Hematopoietic multipotent progenitor cell treated with erythropoietin and hydrocortisone succinate and interleukin-3 and kit ligand, for 17 days (in vitro differentiated cells): ENCODE results near the gene VMO1.

Experiments
- DNase-seq: peaks from one replicate; pipeline ENCODE4 v3.0.0-alpha.2; 2015; ENCODE audit warnings: low spot score

Gene VMO1

DNA sequence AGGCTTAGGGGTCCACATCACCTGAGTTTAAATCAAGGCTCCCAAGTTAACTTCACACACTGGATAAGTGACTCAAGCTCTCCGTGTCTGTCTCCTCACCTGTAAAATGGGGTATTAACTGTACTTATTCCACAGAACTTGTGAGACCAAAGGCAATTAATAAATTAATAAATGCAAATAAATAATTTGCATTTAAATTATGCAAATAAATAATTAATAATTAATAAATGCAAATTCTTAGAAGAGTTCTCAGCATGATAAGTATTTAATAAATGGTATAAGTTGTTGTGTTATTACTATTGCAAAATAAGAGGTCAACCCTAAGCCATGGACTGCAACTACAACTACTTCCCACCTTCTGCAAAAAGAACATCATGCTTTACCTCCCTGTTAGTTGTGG lies 32.8 kb downstream of the VMO1 start:
- no peak for DNase-seq

DNA sequence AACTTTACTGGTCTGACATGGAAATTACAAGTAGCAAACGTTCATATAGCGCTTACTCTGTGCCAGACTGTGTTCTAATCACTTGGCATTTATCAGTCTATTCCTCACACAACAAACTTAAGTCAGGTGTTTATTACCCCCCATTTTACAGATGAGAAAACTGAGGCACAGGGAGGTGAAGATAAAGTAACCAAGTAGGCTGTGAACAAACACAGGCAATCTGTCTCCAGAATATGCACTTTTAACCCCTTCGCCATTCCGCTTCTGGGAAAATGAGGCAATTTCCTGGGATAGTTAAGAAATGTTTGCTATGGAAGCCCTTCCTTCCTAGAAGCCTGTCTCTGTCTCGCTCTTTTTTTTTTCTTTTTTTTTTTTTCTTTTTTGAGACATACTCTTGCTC lies 34.2 kb downstream of the VMO1 start:
- DNase-seq = no peak

DNA sequence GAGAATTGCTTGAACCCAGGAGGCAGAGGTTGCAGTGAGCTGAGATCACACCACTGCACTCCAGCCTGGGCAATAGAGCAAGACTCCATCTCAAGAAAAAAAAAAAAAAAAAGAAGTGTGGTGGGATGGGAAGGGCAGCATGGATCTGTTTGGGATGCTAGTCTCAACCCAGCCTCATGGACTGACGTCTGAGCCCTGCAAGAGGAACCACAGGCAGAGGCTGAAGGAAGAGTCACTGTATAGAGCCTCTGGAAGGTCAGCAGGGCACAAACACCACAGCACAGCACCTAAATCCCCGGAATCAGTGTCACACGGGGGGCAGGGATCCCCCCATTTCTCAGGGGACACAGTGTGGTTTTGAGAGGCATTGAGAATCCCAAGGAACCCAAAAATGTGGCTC lies 35.6 kb downstream of the VMO1 start:
- DNase-seq = no peak

DNA sequence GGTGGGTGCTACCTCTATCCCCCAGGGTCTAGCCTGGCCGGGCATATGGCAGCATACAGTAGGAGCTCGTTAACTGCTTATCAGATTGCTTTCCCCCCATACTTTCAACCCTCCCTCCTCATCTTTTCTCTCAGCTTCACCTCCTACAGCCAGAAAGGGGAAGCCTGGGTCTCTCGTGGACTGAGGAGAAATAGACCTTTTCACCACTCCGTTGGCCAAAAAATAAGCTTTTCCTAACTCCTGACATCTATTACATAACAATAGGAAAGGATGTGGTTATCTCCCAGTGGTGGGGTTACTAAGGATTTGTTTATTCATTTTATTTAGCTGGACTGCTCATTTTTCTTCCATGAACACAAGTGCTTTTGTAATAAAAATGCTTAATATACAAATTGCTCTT lies 37.5 kb downstream of the VMO1 start:
- no peak for DNase-seq

DNA sequence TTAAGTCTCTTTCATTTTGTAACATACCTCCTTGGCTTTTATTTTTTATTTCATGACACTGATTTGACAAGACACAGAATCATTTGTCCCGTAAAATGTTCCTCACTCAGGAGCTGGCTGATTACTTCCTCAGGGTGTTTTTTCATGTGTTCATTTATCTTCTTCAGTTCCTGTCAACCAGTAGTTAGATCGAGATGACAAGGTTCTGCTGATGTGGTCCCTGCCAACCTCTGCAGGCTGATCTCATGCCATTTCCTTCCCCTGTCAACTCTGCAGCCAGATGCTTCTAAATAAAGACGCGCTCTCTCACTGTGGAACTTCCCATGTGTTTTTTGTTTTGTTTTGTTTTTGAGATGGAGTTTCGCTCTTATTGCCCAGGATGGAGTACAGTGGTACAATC lies 38.3 kb downstream of the VMO1 start:
- DNase-seq = no peak

DNA sequence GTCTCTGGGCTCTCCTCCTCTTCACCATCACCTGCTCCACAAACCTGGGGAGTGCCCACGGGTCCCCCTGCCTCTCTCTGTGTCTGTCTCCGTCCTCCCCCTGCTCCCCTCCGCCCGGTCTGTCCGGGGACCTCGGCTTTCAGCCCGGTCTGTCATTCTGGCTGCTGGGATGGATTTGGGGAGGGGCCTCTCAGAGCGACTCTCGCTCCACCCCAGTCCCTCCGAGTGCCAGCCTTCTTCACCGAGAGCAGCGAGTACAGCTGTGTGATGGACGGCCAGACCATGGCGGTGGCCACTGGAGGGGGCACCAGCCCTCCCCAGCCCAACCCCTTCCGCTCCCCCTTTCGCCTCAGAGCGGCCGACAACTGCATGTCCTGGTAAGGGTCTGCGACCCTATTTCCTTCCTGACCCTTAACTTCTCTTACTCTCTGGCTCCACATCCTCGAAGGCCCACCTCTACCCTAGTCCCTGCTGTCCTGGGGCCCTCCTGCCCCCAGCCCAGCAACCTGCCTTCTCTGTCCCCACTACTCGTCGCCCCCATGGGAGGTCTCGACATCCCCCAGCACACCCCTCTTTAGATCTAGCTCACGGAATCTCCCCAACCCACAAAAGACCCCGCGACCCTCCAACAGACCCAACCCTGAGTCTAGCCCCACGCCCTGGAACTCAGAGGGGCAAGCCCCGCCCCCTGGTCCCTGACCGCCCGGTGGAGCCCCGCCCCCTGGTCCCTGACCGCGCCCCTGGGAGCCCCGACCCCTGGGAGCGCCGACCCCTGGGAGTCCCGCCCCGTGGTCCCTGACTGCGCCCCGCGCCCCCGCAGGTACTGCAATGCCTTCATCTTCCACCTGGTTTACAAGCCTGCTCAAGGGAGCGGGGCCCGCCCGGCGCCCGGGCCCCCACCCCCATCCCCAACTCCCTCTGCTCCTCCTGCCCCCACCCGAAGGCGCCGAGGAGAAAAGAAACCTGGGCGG lies 40.9 kb downstream of the VMO1 start:
- no peak for DNase-seq

DNA sequence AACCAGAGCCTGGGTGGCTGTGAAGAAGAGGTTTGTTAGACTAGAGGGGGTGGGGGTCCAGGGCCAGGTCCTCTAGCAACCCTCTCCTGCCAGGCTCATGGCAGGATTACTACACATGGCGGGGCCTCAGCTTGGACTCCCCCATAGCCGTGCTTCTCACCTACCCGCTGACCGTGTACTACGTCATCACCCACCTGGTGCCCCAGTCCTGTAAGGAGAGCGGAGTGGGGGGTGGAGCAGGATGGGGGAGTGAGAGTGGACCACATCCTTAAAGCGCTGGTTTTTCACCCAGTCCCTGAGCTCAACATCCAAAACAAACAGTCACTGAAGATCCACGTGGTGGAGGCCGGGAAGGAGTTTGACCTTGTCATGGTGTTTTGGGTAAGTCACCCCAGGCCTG lies 42.3 kb downstream of the VMO1 start:
- DNase-seq = no peak

DNA sequence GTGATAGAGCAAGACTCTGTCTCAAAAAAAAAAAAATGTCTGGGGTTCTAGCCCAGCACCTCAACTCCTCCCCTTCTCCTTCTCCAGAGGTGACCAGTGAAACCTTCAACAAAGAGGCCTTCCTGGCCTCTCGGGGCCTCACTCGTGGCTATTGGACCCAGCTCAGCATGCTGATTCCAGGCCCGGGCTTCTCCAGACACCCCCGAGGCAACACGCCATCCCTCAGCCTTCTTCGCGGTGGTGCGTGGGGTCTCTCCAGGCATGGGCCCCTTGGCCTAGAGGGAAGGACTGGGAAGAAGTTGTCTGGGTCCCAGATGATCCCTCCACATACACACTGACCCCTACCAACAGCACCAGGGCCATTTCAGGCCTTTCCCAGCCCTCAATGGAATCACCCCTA lies 42.9 kb downstream of the VMO1 start:
- DNase-seq = no peak

DNA sequence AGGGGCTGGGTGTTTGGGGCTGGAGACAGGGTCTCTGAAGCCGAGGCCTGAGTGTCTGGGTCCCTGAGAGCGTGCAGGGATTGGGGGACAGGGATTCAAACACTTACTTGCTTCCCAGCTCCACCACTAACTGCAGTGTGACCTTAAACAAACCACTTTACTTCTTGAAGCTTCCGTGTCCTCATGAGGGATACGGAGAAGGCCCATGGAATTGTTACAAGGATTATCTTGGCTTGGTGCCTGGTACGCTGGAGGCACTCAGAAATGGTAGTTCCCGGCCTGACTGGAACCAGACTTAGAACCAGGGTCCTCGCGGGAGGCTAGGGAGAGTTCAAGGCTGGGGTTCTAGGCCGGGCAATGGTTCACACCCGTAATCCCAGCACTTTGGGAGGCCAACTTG lies 43.5 kb downstream of the VMO1 start:
- DNase-seq = no peak

DNA sequence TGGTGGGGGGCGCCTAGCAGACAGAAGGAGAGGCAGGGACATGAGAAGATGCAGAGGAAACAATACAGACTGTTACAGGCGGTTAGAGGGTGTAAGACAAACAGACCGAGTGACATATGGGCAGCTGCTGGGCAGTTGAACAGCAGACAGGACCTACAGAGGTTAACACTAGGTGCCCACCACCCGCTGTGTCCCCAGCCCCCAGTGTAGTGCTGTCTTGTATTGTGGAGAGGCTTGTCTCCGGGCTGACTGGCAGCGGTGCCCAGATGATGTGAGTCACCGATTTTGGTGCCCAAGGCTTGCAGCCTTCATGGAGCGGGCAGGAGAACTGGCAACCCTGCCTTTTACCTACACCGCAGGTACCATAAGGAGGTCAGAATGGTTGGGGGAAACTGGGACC lies 44.0 kb downstream of the VMO1 start:
- DNase-seq = no peak

DNA sequence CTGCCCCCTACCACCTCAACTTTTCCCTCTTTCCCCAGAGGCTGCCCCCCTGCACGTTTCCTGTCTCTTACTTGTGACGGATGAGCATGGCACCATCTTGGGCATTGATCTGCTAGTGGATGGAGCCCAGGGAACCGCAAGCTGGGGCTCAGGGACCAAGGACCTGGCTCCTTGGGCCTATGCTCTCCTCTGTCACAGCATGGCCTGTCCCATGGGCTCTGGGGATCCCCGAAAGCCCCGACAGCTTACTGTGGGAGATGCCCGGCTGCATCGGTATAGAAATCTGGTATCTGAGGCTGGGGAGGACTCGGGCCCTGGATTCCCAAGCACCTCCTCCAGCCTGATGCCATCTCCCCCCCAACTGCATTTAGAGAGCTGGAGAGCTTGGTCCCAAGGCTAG lies 44.6 kb downstream of the VMO1 start:
- no peak for DNase-seq

DNA sequence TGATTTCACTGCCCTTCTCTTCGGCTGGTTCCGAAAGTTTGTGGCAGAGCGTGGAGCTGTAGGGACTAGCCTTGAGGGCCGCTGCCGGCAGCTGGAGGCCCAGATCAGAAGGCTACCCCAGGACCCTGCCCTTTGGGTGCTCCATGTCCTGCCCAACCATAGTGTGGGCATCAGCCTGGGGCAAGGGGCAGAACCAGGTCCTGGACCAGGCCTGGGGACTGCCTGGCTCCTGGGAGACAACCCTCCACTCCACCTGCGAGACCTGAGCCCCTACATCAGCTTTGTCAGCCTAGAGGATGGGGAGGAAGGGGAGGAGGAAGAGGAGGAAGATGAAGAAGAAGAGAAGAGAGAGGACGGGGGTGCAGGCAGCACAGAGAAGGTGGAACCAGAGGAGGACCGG lies 45.6 kb downstream of the VMO1 start:
- DNase-seq = no peak

DNA sequence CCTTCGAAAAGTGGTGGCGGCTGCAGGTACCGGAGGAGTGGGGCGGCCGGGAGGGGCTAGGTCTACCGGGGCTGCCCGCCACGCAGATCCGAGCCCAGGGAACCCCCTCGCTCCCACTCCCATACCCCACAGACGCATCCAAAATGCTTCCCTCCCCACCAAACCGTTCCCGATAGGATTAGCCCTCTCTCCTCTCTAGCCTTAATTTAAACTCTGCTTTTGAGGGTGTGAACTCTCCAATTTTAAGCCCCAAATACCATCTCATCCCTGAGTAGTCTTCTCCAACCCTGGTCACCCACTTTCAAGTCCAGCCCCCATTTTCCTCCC lies 46.2 kb downstream of the VMO1 start:
- no peak for DNase-seq

DNA sequence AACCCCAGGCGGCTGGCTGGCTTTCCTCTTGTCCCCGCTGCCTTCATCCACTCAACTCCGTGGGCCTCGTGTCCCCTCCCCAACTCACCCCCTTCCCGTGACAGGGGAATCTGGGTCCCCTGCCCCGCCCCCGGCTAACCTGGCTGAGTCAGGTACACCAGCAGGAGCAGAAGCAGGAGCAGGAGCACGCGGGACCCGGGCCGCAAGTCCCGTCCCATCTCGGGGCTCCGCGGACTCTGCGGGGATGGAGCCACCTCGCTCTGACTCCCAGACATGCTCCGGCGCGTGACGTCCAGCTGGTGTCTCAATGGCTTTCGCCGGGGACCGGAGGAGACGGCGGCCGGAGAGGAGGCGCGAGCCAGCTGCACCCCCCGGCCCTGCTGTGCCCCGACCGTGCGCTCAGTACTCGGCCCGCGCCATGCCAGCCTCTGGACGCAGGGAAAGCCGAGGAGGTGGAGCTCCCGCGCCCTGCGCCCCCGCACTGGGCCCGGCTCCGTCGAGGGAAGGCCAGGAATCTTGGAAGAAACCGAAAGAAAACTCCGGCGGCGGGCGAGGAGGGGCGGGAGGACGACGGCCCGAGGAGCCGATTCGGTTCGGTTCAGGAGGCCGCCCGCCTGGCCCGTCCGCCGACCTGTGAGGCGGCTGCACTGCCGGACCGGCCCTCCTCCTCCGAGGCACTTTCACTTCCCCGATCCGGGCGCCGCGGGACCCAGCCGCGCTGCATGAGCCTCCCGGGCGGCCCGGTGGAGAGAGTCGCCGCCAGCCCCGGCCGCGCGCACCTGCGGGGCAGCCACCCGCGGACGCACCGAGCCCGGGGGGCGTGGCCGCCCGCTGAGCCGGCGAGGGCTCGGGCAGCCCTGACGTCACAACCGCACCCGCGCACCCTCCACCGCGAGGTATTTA lies 46.8 kb downstream of the VMO1 start, which contains the start of the genes CXCL16 and ZMYND15:
CXCL16 (minus strand) TSS at position 807 of the 903 bp plus-strand sequence; CDS start at position 218, 589 bp downstream.
ZMYND15 (plus strand) TSS at position 712 of the 903 bp plus-strand sequence. CDS start 716 bp downstream, outside the sequence.
- peak; percentile 61 for DNase-seq

DNA sequence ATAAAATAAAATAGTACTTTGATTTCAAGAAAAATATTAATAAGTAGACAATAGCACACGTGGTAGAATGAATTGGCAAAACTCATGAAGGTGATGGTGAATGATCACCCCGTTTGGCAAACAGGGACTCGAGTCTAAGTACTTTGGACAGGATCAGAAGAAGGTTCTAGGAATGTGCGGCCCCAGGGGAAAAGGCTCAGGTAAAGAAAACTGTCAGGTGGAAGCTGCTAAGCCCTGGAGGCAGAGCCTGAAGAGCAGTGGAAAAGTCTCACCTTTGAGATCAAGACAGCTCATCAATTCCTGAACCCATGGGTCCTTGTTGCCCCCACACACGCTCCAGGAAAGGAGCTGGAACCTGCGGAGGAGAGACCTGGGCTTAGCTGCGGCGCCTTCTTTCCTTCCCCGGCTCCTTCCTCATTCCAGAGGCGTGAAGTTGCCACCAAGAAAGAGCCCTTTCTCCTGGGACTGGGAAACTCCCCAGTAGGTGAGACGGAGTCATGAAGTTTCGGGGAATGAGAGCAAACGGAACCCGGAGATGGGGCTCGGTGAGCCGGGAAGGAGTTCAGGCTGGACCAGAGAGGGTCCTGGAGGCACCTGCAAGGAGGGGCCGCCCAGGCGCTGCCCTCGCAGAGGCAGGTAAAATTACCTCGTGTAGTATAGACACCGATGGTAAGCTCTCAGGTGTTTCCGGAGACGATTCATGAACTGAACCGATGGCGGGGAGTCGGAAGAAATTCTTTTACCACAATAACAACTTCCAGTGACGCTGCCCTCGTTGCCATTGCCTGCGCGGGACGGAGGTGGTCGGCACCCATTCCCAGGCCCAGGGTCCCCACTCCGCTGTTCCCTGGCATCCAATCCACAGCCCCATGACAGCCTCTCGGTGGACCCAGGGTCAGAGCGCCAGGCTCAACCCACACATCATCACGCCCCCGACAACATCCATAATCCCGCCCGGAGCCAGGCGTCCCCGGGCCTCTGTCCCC lies 47.7 kb downstream of the VMO1 start:
- no peak for DNase-seq

DNA sequence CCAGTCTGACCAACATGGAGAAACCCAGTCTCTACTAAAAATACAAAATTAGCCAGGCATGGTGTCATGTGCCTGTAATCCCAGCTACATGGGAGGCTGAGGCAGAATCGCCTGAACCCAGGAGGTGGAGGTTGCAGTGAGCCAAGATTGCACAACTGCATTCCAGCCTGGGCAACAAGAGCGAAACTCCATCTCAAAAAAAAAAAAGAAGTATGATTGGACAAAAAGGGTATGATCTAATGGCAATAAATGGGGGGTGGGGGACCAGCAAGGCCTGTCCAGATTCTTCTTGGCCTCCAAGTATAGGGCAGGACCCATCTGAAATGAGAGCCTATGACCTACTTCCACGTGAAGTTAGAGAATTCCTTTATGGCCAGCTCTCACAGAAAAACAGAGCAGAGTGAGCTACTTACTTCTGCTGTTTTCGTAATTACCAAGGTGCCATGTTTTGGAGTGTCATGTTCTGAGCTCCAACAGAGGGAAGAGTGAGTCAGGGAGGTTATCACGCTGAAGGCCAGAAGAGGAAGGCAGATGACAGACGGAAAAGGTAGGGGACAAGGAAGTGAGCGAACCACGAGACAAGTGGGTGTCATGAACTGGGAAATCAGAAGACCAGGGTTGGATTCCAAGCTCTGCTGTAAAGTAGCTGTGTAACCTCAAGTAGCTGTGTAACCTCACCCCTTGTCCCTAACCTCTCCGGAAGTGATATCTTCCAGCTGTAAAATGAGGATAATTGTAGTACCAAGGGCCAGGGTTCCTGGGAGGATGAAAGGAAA lies 50.1 kb downstream of the VMO1 start:
- no peak for DNase-seq
